ENCODE measurements around the gene LEMD3.

DNA sequence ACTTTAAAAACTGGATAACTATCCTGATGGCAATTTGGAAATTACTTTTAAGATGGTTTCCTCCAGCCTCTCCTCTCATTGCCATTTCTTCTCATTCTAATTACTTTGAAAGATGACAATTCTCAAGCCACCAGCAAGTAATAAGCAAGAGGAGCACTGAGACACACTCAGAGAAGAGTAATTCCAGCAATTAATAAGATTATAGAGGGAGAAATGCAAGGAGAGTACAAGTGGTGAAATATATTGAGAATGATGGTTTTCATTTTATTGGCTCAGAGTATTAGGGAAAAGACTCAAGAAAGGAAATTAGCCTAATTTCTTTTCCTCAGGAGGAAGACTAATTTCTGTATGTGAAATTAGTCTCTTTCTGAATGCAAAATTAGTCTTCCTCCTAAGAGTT lies 88.6 kb downstream of the LEMD3 start:
- TF ChIP-seq, protein P1, sequence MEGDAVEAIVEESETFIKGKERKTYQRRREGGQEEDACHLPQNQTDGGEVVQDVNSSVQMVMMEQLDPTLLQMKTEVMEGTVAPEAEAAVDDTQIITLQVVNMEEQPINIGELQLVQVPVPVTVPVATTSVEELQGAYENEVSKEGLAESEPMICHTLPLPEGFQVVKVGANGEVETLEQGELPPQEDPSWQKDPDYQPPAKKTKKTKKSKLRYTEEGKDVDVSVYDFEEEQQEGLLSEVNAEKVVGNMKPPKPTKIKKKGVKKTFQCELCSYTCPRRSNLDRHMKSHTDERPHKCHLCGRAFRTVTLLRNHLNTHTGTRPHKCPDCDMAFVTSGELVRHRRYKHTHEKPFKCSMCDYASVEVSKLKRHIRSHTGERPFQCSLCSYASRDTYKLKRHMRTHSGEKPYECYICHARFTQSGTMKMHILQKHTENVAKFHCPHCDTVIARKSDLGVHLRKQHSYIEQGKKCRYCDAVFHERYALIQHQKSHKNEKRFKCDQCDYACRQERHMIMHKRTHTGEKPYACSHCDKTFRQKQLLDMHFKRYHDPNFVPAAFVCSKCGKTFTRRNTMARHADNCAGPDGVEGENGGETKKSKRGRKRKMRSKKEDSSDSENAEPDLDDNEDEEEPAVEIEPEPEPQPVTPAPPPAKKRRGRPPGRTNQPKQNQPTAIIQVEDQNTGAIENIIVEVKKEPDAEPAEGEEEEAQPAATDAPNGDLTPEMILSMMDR (conservative IDR thresholded peaks at IDR 0.05; ENCODE audit: low read length) = no peak
- no peak for TF ChIP-seq EZH2phosphoT487 (IDR thresholded peaks at IDR 0.05; ENCODE audit: borderline replicate concordance)
